ENCODE measurements around the gene ZBTB43.
"Not testable (repeated sequence)": the region's sequence is repeated elsewhere in the genome, so short reads cannot be mapped to it uniquely, and the experiment has no call there.

ZBTB43 gene

DNA sequence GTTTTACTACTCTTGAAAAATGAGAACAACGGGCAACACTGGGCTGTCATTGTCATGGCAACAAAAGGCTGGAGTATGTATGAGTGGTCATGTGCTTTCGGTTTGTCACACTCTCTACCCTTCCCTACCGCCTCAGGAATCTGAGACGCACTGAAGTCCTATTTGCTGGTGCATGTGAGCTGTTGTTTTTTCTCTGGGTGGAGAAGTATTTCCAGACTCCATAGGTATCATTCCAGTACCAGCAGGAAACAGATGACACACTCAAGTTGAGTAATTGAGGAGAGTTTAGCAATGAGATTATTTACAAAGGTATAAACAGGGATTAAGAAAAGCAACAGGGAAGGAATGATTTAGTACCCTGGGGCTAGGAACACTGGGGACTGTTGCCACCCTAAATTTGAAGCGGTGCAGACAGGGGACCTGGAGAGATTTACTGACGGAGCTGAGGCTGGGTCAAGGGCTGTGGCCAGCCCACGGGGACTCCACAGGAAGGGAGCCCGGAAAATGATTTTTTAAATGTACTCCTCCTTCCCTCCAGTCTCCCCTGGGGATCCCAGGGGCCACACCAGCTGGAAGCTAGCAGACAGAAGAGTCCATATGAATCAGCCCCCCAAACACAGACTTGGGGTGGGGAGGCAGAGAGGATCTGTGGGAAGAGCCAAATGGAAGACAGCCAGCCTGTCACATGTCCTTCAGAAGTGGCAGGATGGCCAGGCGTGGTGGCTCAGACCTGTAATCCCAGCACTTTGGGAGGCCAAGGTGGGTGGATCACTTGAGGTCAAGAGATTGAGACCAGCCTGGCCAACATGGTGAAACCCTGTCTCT, 13.2 kb upstream of the ZBTB43 start:
- DNase-seq (ENCODE audit: low spot score), result no peak

DNA sequence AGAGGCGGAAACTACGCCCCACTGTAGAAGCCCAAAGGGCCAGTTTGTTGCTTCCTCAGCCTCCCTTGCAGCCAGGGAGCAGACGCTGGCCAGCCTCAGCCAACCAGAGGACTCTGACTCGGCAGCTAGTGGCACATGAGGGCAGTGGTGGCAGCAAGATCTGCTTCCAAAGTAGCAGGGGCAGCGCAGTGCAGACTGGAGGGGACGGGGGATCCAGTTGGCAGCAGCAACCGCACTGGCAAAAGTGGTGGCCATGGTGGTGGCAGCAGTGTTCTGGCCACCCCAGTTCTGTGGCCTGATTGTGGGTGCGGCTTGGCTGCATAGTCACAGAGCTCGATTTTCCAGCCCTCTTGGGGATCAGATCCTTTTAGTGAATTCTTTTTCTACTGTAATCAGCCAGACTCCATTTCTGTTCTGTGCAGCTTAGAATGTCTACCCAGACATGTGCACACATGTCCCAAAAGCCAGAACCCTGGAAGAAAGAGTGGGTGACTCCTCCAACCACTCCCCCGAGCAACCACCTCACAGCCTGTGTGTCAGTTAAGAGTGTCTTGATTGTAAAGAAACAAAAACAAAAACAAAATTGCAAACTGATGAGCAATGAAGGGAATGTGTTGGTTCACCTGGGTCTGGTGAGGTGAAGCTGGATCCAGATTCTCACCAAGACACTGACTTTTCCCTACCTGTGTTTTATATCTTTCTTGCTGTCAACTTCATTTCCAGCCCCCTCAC, 11.0 kb upstream of the ZBTB43 start:
- DNase-seq (ENCODE audit: low spot score), result no peak

DNA sequence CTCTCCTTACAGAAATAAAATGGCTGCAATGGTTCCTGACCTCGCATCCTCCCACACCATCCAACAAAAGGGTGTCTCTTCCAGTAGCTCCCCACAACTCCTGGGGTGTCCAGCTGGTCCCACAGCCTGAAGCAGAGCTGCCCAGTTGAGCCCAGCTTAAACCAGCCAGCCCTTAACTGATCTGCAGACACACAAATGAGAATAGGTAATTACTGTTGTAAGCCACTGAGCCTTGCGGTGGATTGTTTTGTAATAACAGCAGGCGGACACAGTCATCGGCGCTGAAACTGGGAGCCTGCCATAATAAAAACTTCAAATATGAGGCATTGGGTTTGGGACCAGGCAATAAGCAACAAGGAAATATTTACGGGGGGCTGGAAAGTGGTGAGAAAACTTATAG, 10.4 kb upstream of the ZBTB43 start:
- DNase-seq (ENCODE audit: low spot score), result no peak

DNA sequence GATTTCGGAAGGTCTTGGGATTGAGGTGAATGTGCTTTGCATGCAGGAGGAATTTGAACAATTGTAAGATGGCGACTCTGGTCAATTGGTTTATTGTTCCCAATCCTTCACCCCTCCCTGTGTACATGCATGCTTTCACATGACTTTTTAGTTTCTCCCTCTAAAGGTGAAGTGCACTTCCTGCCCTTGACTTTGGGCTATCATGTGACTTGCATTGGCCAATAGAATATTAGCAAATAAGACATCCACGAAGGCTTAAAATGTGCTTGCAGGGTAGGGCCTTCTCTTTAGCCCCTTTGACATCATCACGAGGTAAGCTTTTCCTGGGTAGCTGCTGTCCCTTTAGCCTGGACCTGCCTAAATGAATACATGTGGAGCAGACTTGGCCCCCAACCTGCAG, 8.1 kb upstream of the ZBTB43 start:
- DNase-seq (ENCODE audit: low spot score), result no peak

DNA sequence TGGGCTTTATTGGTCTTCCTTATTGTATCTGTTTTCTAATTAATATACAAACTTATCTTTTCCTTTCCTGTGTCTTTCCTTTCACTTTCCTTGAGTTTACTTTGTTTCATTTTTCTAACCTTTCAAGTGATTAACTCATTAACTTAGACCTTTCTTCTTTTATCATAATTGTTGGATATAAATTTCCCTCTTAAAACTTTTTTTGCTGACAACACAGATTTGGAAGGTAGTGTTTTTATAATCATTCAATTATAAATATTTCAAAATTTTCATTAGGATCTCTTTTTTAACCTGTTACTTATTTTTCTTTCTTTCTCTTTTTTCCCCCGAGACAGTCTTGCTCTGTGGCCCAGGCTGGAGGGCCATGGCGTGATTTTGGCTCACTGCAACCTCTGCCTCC, 6.9 kb upstream of the ZBTB43 start:
- no peak for DNase-seq (ENCODE audit: low spot score)

DNA sequence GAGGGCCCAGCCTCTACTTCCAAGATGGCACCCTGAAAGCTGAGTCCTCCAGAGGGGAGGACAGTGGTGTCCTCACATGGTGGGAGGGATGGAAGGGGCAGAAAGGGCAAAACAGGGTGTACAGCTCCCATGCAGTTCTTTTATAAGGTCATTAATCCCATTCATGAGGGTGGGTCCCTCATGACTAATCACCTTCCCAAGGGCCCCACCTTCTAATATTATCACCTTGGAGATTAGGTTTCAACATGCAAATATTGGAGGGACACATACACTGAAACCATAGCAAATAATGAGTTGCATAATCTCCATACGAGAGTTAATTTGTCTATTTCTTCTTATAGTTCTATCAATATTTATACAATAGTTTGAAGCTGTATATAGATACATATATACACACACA, 5.8 kb upstream of the ZBTB43 start:
- DNase-seq (ENCODE audit: low spot score), result no peak

DNA sequence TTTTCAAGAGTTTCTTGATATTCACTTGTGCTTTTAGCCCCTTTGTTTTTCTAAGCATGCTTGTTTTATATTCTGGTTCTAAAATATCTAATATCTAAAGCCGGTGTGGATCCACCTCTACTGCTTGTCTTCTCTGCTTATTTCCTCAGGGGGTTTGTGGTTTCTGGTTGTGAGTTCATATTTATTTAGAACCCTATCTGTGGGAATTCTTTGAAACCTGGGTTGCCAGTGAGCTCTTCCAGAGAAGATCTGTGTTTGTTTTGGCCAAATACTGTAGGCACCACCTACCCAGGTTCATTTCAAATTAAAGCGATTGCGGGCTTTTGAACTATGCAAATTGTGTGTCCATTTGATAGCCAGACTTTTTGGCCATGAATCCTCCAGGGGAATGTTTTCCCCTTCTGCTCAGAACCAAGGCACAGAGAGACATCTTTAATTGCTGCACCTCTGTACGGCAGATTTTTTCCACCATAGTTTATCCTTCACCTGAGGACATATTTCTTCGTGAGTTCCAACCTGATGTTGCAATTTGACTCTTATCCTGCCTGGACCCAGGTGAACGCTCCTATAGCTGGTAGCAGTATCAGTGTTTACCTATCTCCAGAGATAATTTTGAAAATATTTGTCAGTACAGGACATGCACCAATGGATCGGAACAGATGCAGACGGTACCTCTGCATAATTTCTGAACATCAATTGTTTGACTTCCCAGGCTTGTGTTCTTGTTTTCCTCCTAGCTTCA, 2.4 kb upstream of the ZBTB43 start:
- no peak for DNase-seq (ENCODE audit: low spot score)

DNA sequence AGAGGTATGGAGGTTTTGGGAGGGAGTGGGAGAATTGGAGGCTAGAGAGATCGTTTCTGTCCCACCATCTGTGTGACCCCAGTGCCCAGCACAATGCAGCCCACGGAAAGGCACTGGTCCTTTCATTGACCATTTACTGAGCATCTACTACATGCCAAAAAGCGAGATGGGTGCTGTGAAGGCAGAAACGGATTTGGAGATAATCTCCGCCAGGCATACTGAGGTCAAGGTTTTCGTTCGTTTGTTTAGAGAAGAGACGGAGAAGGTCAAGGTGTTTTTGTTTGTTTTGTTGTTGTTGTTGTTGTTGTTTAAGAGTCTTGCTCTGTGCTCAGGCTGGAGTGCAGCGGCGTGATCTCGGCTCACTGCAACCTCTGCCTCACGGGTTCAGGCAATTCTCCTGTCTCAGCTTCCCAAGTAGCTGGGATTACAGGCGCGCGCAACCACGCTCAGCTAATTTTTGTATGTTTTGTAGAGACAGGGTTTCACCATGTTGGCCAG, 593 bp upstream of the ZBTB43 start:
- DNase-seq (ENCODE audit: low spot score), result no peak

DNA sequence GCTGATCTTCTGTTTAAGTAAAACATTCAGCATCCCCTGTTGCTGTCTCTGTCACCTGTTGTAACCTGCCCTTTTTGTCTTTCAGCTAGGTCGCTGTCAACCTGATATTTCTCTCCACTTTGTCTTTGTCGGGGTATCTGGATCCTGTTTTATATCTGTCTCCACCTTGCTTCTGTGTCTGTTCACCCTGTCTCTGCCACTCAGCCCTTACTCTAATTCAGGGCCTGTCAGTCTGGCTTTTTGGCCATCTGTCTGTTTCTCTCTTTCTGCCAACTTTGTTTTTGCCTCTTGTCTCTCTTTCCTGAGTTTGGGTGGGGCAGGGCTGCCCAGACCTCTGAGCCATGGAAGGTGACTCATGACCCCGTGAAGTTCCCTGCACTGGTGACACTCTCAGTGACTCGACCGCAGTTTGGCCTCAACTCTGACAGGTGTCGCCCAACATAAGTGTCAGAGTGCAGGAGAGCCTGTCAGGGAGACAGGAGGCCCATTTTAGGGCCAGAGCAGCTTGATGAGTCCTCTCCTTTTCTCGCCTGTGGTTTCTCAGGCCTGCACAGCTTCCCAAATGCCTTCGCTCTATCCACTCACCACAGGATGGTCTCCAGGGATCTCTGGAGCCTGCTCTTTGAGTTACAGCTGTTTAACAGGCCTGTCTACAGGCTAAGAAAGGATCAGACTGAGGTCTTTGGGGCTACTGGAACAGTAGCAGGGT, 868 bp downstream of the ZBTB43 start:
- DNase-seq (ENCODE audit: low spot score), result no peak

DNA sequence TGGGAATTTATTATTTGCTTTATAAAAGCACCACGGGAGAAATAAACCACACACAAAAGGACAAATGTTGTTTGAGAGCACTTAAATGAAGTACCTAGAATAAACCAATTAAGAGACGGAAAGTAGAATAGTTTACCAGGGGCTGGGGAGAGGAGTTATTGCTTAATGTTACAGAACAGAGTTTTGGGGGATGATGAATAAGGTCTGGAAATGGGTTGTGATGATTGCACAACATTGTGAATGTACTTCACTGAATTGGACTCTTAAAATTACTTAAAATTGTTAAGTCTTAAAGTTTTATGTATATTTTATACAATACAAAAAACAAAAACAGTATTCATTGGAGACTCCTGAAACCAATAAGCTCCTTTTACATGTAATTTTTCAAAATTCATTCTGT, 1.5 kb downstream of the ZBTB43 start:
- DNase-seq (ENCODE audit: low spot score), result no peak

DNA sequence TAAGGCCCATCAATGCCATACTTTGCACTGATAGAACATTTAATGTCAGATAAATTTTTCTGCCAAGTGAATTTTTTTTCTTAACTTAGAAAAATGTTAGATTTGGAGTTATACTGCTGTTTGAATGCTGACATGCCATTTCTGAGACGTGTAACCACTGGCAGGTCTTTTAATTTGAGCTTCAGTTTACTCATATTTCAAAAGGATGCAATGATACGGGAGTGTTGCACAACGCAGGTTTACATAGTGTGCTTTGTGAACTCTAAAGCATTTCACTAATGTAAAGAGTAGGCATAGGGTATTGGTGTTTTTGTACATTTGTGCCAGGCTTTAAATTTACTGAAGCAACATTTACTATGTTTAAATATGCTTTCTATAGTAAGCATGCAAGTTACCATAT, 4.2 kb downstream of the ZBTB43 start:
- no peak for DNase-seq (ENCODE audit: low spot score)

DNA sequence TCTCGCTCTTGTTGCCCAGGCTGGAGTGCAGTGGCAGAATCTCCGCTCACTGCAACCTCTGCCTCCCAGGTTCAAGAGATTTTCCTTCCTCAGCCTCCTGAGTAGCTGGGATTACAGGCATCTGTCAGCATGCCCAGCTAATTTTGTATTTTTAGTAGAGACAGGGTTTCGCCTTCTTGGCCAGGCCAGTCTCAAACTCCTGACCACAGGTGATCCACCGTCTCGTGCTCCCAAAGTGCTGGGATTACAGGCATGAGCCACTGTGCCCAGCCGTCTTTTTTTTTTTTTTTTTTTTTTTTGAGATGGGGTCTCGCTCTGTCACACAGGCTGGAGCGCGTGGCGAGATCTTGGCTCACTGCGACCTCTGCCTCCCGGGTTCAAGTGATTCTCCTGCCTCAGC, 5.4 kb downstream of the ZBTB43 start:
- not testable (repeated sequence) for DNase-seq (ENCODE audit: low spot score)

DNA sequence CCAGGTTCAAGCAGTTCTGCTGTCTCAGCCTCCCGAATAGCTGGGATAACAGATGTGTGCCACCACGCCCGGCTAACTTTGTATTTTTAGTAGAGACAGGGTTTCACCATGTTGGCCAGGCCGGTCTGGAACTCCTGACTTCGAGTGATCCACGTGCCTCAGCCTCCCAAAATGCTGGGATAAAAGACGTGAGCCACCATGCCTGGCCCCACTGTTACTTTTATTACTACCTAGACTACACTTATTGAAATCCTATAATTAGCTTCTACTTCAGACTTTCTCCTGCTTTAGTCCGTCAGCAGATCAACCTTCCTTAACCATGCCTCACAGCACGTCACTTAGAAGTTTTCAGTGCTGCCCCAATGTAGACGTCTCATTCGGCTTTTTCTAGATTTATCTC, 8.2 kb downstream of the ZBTB43 start:
- no peak for DNase-seq (ENCODE audit: low spot score)

DNA sequence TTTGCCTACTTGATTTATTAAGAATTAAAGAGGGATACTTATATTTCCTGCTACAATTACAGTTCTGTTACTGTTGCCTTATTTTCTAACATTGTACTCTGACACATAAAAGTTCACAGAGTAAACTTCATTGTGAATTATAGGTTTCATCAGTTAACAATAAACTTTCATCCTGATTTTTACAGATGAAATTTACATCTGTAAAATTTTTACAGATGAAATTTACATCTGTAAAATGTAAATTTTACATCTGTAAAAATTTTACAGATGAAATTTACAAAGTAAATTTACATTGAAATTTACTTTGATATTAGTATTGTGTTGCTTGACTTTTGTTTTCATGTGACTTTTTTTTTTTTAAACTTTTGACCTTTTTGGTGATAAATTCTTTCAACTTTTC, 9.3 kb downstream of the ZBTB43 start:
- no peak for DNase-seq (ENCODE audit: low spot score)

DNA sequence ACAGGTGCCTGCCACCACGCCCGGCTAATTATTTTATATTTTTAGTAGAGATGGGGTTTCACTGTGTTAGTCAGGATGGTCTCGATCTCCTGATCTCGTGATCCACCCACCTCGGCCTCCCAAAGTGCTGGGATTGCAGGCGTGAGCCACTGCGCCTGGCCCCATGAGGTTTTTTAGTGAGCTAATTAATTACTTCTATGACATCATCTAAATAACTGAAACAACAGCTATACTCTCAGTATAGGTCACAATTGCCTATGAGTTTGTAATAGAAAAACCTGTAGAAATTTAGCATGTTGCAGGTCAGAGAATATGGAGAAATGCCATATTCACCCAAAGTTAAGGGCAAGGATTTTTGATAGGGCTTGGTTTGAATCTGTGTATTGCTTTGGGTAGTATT, 12.8 kb downstream of the ZBTB43 start:
- not testable (repeated sequence) for DNase-seq (ENCODE audit: low spot score)

DNA sequence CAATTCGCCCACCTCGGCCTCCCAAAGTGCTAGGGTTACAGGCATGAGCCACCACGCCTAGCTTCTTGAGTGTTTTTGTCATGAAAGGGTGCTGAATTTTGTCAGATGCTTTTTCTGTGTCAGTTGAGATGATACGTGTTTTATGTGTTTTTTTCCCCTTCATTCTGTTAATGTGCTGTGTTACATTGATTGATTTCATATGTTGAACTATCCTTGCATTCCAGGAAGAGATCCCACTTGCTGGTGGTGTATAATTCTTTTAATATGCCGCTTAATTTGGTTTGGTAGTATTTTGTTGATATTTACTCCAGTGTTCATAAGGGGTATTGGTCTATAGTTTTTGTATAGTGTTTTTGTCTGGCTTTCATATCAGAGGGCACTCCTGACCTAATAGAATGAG, 13.6 kb downstream of the ZBTB43 start:
- no peak for DNase-seq (ENCODE audit: low spot score)

DNA sequence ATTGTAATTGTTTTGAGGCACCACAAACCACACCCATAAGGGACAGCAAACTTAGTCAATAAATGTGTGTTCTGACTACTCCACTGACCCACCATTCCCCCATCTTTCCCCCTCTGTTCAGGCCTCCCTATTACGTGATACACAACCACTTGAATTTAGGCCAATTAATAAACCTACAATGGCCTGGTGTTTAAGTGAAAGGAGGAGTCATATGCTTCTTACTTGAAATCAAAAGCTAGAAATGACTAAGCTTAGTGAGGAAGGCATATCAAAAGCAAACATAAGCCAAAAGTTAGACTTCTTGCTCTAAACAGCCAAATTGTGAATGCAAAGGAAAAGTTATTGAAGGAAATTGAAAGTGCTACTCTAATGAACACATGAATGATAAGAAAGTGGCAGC, 14.6 kb downstream of the ZBTB43 start:
- no peak for DNase-seq (ENCODE audit: low spot score)

DNA sequence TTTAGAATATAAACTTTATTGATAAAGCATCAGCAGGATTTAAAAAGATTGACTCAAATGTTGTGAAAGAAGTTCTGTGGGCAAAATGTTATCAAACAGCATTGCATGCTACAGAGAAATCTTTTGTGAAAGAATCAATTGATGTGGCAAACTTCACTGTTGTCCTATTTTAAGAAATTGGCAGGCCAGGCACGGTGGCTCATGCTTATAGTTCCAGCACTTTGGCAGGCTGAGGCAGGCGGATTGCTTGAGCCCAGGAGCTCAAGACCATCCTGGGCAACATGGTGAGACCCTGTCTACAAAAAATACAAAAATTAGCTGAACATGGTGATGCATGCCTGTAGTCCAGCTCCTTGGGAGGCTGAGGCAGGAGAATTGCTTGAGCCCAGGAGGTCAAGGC, 17.4 kb downstream of the ZBTB43 start:
- no peak for DNase-seq (ENCODE audit: low spot score)

DNA sequence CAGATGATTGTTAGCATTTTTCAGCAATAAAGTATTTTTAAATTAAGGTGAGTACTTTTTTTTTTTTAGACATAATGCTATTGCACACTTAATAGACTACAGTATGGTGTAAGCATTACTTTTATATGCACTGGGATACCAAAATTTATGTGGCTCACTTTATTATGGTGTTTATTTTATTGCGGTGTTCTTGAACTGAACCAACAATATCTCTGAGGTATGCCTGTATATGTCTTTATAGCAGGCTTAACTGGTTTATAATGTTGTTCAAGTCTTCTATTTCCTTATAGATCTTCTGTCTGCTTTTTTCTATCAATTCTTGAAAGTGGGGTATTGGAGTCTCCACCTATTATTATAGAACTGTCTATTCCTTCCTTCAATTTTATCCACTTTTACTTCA, 18.0 kb downstream of the ZBTB43 start:
- no peak for DNase-seq (ENCODE audit: low spot score)

DNA sequence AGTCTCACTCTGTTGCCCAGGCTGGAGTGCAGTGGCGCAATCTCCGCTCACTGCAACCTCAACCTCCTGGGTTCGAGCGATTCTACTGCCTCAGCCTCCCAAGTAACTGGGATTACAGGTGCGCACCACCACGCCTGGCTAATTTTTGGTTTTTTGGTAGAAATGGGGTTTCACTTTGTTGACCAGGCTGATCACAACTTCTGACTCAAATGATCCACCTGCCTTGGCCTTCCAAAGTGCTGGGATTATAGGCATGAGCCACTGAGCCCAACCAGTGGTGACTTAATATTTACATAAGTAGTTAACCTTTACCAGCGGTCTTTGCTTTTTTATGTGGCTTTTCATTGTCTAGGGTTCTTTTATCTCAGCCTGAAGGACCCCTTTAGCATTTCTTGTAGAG, 19.2 kb downstream of the ZBTB43 start:
- DNase-seq (ENCODE audit: low spot score), result not testable (repeated sequence)

DNA sequence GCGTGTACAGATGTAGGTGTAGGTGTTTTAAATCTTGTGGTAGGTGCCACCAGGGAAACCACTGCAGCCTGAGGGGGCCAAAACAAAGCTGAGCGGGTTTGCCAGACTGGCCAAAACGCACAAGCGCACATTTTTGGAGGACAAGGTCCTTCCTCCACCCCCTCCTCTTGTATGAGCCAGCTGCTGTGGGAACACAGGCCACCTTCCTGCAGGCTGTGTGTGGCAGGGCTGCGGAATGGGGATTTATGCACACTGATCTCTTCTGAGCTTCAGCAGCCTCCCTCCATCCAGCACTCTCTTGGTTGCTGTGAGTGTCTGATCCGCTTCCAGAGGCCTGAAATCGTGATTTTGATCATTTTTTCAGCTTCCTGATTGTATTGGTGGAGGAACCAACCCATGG, 22.4 kb downstream of the ZBTB43 start:
- DNase-seq (ENCODE audit: low spot score), result no peak

DNA sequence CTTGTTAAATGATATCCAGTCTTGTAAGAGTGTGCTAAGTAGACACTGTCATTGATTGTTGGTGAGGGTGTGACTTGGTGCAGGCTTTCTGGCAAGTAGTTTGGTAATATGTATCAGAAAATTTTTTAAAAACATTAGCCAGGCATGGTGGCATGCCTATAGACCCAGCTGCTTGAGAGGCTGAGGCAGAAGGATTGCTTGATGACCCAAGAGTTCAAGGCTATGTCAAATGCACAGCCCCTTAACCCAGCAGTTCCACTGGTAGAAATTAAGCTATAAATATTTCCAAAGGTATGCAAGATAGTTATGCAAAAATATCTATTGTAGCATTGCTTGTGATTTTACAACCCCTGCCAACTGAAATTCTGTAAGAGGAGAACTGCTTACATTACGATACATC, 24.2 kb downstream of the ZBTB43 start:
- no peak for DNase-seq (ENCODE audit: low spot score)
